GM19324 (cell line): Measurements from ENCODE around the gene PTPN3.
"Not testable (repeated sequence)": the region's sequence is repeated elsewhere in the genome, so short reads cannot be mapped to it uniquely, and the experiment has no call there.

ENCODE experiments used
- ATAC-seq: cut with Tn5 transposase; IDR thresholded peaks from one replicate; pipeline ENCODE4 v1.9.1; 2021; ENCODE audit warnings: mild to moderate bottlenecking, moderate library complexity; ENCODE audit not compliant: unreplicated experiment, low FRiP score

PTPN3 gene

GRCh38 chr9:109498195-109499092 is at the start of gene PTPN3:
Gene PTPN3 (minus strand): TSS chr9:109498307. CDS start chr9:109463434, 34,873 bp downstream.
- no peak for ATAC-seq

DNA sequence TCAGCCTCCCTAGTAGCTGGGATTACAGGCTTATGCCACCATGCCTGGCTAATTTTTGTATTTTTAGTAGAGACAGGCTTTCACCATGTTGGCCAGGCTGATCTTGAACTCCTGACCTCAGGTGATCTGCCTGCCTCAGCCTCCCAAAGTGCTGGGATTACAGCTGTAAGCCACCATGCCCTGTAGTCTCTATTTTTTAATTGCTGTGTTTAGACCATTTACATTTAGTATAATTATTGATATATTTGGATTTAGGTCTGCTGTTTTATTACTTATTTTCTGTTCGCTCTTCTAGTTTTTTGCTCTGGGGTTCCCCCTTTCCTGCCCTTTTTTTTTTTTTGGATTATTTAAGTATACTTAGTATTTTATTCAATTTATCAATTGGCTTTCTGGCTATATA is 46.8 kb upstream of the PTPN3 start:
- not testable (repeated sequence) for ATAC-seq

GRCh38 chr9:109542922-109543321 is 44.8 kb upstream of the PTPN3 start:
- no peak for ATAC-seq

DNA sequence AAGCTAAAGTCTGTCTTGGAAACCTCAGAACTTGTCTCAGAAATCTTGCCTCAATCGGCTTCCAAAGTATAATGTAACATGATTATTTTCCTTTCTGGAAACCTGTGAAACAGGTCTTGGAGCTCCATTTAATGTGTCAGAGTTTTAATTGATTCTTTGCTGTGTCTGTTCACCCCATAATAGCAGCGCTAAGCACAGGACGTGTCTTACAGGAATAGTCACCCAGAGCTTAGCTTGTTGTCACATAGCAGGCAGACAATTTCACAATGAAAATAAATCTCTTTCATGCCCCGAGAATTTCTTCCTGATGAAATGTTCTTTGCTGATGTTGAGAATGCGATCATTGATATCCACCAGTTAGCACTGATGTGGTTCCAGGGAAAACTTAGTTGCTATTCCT is 40.2 kb upstream of the PTPN3 start:
- no peak for ATAC-seq

GRCh38 chr9:109537288-109537687 is 39.2 kb upstream of the PTPN3 start:
- no peak for ATAC-seq

GRCh38 chr9:109536859-109537258 is 38.8 kb upstream of the PTPN3 start:
- no peak for ATAC-seq

- ATAC-seq, result no peak
These were observed 37.3 kb upstream of the PTPN3 start for GRCh38 chr9:109535365-109535764.

DNA sequence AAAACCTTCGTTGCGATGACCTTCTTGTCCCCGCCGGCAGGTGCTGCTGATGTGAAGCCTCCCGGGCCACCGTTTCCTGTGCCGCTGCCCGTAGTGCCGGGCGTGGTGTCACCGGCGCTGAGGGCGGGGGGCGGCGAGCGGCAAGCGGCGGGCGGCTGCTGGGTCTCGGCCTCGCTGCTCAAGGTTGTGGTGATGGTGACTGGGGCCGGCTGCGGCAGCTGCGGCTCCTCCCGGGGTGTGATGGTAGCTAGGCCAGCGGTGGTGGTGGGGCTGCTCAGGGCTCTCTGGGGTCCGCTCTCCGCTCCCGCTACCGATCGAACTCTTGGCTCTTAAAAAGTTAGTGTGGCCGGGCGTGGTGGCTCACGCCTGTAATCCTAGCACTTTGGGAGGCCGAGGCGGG is 36.0 kb upstream of the PTPN3 start:
- no peak for ATAC-seq

DNA sequence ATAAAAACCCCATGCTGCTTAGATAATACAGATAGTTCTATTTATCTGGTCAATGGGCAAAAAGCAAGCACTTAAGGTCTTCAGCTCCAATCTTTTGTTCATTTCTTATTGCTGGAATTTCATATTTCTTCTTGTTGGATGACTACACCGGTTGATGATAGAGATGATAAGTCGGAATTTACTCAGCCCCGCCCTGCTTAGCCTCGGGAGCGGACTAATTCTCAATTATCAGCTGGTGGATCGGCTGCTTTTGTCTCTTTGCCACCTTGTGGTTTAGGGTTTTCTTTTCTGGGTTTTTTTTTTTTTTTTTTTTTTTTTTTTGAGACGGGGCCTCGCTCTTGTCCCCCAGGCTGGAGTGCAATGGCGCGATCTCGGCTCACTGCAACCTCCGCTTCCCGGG is 34.5 kb upstream of the PTPN3 start:
- ATAC-seq, result not testable (repeated sequence)

DNA sequence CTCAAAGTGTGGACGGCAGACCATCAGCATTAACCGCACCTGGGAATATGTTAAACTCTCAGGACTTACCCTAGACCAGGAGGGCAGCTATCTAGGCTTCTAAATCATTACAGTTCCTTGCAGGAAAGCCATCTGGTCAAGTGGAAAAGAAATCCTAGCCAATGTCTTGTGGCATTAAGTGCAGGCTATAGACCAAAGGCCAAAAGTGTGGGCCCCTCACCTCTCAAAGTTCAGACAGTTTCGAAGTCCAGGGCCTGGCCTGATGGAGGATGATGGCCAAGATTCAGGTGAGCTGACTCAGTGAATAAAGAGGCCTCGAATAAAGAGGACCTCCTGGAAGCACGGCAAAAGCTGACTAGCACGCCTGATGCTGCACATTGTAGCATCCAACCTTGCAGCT is 24.0 kb upstream of the PTPN3 start:
- no peak for ATAC-seq

DNA sequence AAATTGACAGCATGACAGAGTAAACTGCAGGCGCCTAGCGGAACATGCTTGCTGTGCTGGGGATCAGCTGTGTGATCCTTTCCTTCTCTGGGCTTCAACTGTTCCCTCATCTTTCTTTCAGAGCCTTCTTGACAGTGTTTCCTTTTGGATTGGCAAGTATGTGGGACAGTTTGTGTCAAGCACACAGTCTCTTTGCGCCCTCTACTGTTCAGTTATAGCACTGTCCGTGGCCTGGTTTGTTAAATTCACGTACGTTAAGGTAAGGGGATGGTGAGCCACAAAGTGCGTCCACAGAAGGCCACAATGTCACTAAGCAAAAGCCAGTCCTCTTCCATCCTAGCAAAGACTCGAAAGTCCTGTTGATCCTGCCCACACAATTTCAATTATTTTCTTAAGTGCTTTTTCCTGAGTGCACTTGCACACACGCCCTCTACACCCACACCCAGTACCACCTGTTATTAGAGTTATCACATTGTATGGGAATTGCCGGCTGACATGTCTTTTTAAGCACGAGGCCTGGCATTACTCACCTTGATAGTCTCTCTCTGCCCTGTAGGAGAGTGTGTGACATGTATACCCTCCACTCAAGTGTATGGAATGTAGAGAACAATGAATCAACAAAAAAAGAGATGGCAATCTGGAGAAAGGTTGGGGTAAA is 22.5 kb upstream of the PTPN3 start:
- ATAC-seq, result peak; percentile 70

GRCh38 chr9:109519366-109519765 is 21.3 kb upstream of the PTPN3 start:
- ATAC-seq, result no peak

- no peak for ATAC-seq
These were observed 20.7 kb upstream of the PTPN3 start for GRCh38 chr9:109518621-109519335.

GRCh38 chr9:109517901-109518377 is 19.8 kb upstream of the PTPN3 start:
- ATAC-seq, result no peak

- no peak for ATAC-seq
These were observed 15.8 kb upstream of the PTPN3 start for GRCh38 chr9:109513871-109514270.

- ATAC-seq, result no peak
These were observed 14.2 kb upstream of the PTPN3 start for GRCh38 chr9:109512170-109512756.

- ATAC-seq, result no peak
These were observed 12.4 kb upstream of the PTPN3 start for GRCh38 chr9:109510506-109510905.

DNA sequence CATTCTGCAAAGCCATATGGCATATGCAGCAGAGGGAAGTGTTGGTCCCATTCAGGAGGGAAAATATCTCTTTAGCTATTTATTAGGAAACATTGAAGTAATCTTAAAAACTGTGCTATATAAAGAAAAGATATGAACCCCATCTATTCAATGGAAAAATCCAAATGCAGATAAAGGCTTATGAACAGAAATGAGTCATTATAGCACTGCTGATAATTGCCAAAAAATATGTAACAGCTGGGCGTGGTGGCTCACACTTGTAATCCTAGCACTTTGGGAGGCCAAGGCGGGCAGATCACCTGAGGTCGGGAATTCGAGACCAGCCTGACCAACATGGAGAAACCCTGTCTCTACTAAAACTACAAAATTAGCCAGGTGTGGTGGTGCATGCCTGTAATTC is 11.9 kb upstream of the PTPN3 start:
- ATAC-seq, result not testable (repeated sequence)

DNA sequence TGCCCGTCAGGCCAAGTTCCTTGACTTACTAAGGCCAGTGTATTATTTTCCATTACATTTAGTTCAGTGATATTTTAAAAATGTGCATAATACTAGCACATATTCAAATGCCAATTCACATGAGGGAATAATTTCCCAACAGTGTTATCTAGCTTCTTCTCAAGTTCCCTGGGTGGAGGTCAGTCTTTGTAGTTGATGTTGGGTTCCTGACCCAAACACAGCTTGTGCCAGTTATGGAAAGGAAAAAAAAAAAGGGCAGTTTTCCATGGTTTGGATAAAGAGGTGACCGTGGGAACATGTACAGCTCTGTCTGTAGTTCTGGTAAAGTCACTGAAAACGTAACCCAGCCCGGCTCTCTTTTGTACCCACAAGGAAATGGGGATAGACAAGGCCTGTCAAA is 11.5 kb upstream of the PTPN3 start:
- no peak for ATAC-seq

DNA sequence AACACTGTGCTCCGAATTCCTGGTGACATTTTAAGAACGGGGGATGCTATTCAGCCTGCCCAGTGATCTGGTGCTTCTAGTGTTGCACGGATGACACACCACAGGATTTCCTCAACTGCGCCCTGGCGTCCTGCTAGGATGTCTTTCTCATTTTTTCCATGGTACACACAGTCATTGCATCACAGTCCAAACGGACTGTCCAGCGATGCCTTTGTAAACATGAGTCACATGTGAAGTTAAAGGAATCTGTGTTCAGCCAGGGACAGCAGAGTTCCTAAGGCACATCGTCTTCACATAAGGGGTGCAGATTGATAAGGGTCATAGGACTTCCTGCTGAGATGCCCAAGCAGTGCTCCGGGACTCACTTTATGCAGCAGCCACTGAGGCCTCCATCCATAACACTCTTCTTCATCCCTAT is 9.3 kb upstream of the PTPN3 start:
- ATAC-seq, result no peak
